ENCODE measurements around the gene TNNI2. TPM values are rescaled to one million over a fixed set of nuclear protein-coding genes. Genes with fewer than 3 reads are reported as not detected.

The TNNI2 gene
- total RNA-seq, 4 donors from 2014 or later, result 17.4 to 63.6 (median 27.2) TPM

- no peak for DNase-seq (ENCODE audit: low spot score in 2 of 2)
- peaks cover 83% of the 10 kb centered on the region for H3K4me1 ChIP-seq
- H3K9me3 ChIP-seq, result no peaks in the 10 kb centered on the region
- 72% methylated on average over 19 of the region's 19 CpGs for WGBS
- TF ChIP-seq EP300 (IDR thresholded peaks at IDR 0.05), result no peak
- TF ChIP-seq CTCF (IDR thresholded peaks at IDR 0.05), result no peak
- no peak for TF ChIP-seq POLR2AphosphoS5 (IDR thresholded peaks at IDR 0.05)
- TF ChIP-seq POLR2A (IDR thresholded peaks at IDR 0.05), result no peak
- no peak overlapping the region for H3K4me3 ChIP-seq
- H3K27me3 ChIP-seq, result no peaks in the 10 kb centered on the region
- no peaks in the 10 kb centered on the region for H3K36me3 ChIP-seq
- H3K27ac ChIP-seq, result no peak overlapping the region
Measured at GRCh38 chr11:1827931-1828330, 10.8 kb upstream of the TNNI2 start.

GRCh38 chr11:1828542-1828941 lies 10.2 kb upstream of the TNNI2 start:
- DNase-seq (ENCODE audit: low spot score in 2 of 2), result no peak
- H3K27me3 ChIP-seq, result no peaks in the 10 kb centered on the region
- WGBS, result 84% methylated on average over 4 of the region's 12 CpGs
- H3K9me3 ChIP-seq, result no peaks in the 10 kb centered on the region
- H3K36me3 ChIP-seq, result no peaks in the 10 kb centered on the region
- H3K4me3 ChIP-seq, result no peak overlapping the region
- peaks cover 88% of the 10 kb centered on the region for H3K4me1 ChIP-seq
- no peak overlapping the region for H3K27ac ChIP-seq
- TF ChIP-seq CTCF (IDR thresholded peaks at IDR 0.05), result no peak
- TF ChIP-seq POLR2AphosphoS5 (IDR thresholded peaks at IDR 0.05), result no peak
- TF ChIP-seq EP300 (IDR thresholded peaks at IDR 0.05), result no peak
- TF ChIP-seq POLR2A (IDR thresholded peaks at IDR 0.05), result no peak

GRCh38 chr11:1829039-1829820 lies 9.6 kb upstream of the TNNI2 start:
- H3K9me3 ChIP-seq, result no peaks in the 10 kb centered on the region
- no peak for DNase-seq (ENCODE audit: low spot score in 2 of 2)
- 73% methylated on average over 7 of the region's 11 CpGs for WGBS
- no peak for TF ChIP-seq POLR2AphosphoS5 (IDR thresholded peaks at IDR 0.05)
- no peak for TF ChIP-seq POLR2A (IDR thresholded peaks at IDR 0.05)
- TF ChIP-seq CTCF (IDR thresholded peaks at IDR 0.05), result no peak
- no peak for TF ChIP-seq EP300 (IDR thresholded peaks at IDR 0.05)
- peaks cover 87% of the 10 kb centered on the region for H3K4me1 ChIP-seq
- H3K27me3 ChIP-seq, result no peaks in the 10 kb centered on the region
- H3K4me3 ChIP-seq, result no peak overlapping the region
- no peak overlapping the region for H3K27ac ChIP-seq
- H3K36me3 ChIP-seq, result no peaks in the 10 kb centered on the region

GRCh38 chr11:1830004-1830321 lies 8.8 kb upstream of the TNNI2 start:
- Histone ChIP-seq H3K9me3 (no peaks in the 10 kb centered on the region), H3K27me3 (no peaks in the 10 kb centered on the region), H3K27ac (peak overlapping the region; percentile 53), H3K4me1 (peaks cover 87% of the 10 kb centered on the region), H3K36me3 (no peaks in the 10 kb centered on the region), H3K4me3 (no peak overlapping the region)
- no peak for DNase-seq (ENCODE audit: low spot score in 2 of 2)
- 37% methylated on average over 6 of the region's 6 CpGs for WGBS
- no peak for TF ChIP-seq POLR2AphosphoS5 (IDR thresholded peaks at IDR 0.05)
- TF ChIP-seq CTCF (IDR thresholded peaks at IDR 0.05), result no peak
- no peak for TF ChIP-seq EP300 (IDR thresholded peaks at IDR 0.05)
- TF ChIP-seq POLR2A (IDR thresholded peaks at IDR 0.05), result no peak

GRCh38 chr11:1830322-1831223 lies 8.2 kb upstream of the TNNI2 start:
- no peaks in the 10 kb centered on the region for H3K27me3 ChIP-seq
- 31% methylated on average over 12 of the region's 33 CpGs for WGBS
- no peaks in the 10 kb centered on the region for H3K9me3 ChIP-seq
- H3K36me3 ChIP-seq, result no peaks in the 10 kb centered on the region
- DNase-seq (ENCODE audit: low spot score in 2 of 2), result peak in 1 of 2 donors; percentile 74
- no peak overlapping the region for H3K4me3 ChIP-seq
- peak overlapping the region; percentile 53 for H3K27ac ChIP-seq
- peaks cover 86% of the 10 kb centered on the region for H3K4me1 ChIP-seq
- peak in 1 of 3 donors; percentile 74 for TF ChIP-seq POLR2AphosphoS5 (IDR thresholded peaks at IDR 0.05)
- no peak for TF ChIP-seq CTCF (IDR thresholded peaks at IDR 0.05)

All from suprapubic skin (tissue), 4 donors.